LNCaP clone FGC (cell line): ENCODE measurements around the gene CADM2.
"Not testable (repeated sequence)": the region's sequence is repeated elsewhere in the genome, so short reads cannot be mapped to it uniquely, and the experiment has no call there.

ENCODE experiments used
- DNase-seq: peaks from one replicate; pipeline ENCODE4 v3.0.0-alpha.2; 2011; ENCODE audit warnings: low read depth
- H3K4me3 ChIP-seq: 2 replicates; pipeline ENCODE4 v1.5.1; 2011; ENCODE audit warnings: mild to moderate bottlenecking, low read depth, low read length, control low read depth
- TF ChIP-seq, protein P1 (sequence below): IDR thresholded peaks from 2 replicates; pipeline ENCODE4 v1.5.1; 2012; ENCODE audit warnings: mild to moderate bottlenecking; ENCODE audit not compliant: control insufficient read depth, insufficient read depth; ENCODE audit errors: extremely low read depth

Gene CADM2

DNA sequence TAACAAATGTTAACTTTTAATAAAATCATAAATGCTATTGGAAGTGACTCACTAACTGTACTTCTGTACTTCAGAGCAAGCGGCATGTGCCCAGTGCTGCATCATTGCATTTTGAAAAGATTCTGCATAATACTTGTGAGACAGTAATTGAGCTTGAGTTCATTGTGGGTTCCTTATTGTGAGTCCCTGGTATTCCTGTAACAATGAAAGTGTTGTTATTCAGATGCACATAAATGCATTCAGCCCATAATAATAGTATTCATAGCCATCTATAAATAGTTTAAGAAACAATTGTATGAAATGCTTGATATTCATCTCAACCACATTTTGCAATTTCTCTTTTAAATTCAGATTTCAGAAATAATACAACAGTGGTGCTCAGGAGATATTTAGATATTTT lies 976.4 kb downstream of the CADM2 start:
- TF ChIP-seq, protein P1, sequence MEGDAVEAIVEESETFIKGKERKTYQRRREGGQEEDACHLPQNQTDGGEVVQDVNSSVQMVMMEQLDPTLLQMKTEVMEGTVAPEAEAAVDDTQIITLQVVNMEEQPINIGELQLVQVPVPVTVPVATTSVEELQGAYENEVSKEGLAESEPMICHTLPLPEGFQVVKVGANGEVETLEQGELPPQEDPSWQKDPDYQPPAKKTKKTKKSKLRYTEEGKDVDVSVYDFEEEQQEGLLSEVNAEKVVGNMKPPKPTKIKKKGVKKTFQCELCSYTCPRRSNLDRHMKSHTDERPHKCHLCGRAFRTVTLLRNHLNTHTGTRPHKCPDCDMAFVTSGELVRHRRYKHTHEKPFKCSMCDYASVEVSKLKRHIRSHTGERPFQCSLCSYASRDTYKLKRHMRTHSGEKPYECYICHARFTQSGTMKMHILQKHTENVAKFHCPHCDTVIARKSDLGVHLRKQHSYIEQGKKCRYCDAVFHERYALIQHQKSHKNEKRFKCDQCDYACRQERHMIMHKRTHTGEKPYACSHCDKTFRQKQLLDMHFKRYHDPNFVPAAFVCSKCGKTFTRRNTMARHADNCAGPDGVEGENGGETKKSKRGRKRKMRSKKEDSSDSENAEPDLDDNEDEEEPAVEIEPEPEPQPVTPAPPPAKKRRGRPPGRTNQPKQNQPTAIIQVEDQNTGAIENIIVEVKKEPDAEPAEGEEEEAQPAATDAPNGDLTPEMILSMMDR = no peak
- no peak for DNase-seq
- H3K4me3 ChIP-seq = no peak overlapping the region

DNA sequence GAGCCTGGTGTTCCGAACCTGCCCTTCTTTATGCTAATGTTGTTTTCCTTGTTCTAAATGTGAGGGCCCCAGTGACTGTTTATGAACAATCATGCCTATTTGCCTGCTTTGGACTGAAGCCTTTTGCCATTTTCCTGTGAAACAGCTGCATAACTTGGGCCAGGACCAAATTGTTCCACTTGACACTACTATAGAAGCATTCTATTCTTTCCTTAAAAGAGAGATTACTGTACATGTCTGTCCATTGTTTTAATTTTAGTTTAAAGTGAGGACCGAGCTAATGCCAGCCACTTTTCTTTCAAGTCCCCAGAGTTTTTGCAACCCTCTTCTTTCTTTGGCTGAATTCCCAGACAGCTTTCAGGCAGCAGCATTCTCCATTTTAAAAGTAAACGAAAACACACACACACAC lies 980.3 kb downstream of the CADM2 start:
- no peak overlapping the region for H3K4me3 ChIP-seq
- no peak for DNase-seq
- TF ChIP-seq, protein P1 = no peak

DNA sequence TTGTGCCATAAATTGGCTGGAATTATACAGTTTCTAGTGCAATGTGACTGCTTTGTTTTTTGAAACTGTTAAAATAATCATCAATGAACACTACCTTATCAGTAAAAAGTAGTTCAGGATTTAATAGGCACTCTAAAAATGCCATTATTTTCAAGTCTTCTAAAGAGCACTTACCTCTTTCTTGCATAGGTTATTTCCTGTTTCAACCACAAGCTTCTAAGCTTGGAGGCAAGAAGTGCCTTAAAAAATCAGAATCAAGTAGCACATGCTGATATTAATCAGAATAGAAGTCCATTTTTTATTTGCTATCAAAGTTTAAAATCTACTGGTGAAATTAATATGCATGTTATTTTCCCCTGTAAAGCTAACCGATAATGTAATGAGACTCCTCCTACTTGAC lies 991.6 kb downstream of the CADM2 start:
- no peak for DNase-seq
- no peak overlapping the region for H3K4me3 ChIP-seq
- TF ChIP-seq, protein P1 = no peak

DNA sequence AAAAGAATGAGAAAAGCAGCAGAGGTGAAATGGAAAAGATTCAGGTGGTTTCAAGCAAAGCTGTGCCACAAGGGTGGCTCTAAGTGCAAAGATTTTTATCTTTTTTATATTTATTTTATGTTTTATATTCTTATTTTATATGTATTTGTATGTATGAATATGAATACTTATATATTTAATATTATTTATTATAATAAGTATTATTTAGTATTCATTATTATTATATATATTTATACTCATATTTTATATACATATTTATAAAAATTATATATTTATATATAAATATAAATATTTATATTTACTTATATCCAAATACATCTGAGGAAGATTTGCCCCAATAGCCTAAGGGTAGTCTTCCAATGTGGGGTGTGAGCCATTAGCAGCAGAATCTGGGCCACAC lies 1002.0 kb downstream of the CADM2 start:
- TF ChIP-seq, protein P1 = no peak
- no peak overlapping the region for H3K4me3 ChIP-seq
- no peak for DNase-seq

DNA sequence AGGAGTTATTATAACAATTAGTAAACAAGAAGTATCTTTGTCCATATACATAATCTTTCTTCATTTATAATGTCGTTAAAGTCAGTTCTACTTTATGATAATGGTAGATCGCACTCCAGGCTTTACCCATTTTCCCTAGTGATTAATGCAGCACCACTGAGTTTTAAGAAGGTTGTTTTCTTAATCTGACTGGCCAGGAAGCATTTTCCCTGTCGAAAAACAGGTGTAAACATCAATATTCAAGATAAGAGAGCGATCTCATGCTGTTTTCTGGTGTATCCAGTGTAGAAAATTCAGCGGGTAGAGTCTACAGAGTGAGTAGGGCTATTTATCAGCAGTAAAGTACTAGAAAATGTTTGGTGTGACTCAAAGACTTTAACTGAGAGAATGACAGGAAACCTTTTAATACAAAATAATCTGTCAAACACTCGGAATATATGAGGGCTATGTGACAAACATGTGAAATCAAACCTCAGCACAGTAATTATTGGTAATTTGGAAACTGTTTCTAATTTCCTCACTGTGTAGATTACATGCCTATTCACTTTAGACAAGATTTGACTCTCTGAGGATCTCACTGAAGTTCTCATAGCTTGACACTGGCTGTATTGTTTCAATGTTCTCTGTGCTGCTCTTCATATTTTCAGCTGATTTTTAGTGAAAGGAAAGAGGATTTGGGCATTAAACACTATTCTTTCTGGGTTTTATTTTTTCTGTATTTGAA lies 1019.0 kb downstream of the CADM2 start:
- TF ChIP-seq, protein P1 = no peak
- no peak overlapping the region for H3K4me3 ChIP-seq
- no peak for DNase-seq

DNA sequence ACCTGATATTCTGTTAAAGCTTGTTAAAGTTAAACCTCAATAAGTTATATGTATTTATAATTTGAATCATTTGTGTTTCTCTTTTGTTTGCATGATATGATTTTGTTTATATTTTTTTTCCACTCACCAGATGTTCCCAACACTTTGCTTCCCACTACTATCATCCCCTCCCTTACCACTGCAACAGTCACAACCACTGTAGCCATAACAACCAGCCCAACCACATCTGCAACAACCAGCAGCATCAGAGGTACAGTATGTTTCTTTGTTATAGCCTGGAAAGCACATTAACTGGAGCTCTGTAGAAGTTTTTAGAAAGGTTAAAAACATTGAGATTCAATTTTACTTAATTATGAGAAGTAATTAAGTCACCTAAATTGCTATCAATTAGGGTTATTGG lies 1020.2 kb downstream of the CADM2 start:
- TF ChIP-seq, protein P1 = no peak
- H3K4me3 ChIP-seq = no peak overlapping the region
- DNase-seq = no peak

DNA sequence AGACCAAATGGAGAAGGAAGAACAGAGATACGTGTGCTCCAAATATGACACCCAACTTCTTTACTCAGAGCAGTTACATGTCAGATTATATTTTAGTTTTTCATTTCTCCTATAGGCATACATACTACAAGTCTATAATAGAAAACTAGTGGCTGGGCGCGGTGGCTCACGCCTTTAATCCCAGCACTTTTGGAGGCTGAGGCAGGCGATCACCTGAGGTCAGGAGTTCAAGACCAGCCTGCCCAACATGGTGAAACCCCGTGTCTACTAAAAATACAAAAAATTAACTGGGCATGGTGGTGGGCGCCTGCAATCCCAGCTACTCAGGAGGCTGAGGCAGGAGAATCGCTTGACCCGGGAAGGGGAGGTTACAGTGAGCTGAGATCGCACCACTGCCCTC lies 1030.8 kb downstream of the CADM2 start:
- not testable (repeated sequence) for DNase-seq, H3K4me3 ChIP-seq
